ENCODE data around the gene DGAT2.

DGAT2 gene

GRCh38 chr11:75779960-75780359, 11.4 kb downstream of the DGAT2 start:
- Mint-ChIP-seq H3K27me3 (no peaks in the 10 kb centered on the region), H3K4me1 (peaks cover 28% of the 10 kb centered on the region), H3K4me3 (no peak overlapping the region), H3K27ac (no peak overlapping the region), H3K36me3 (no peaks in the 10 kb centered on the region), H3K9me3 (no peaks in the 10 kb centered on the region)
- CTCF ChIA-PET: interaction anchor here (1.6 to 2.2 kb wide), 3 partner anchors 14 to 88 kb away, joined by 4 to 12 read pairs (median 7); no protein-coding TSS in a partner anchor
- no peak for DNase-seq

GRCh38 chr11:75780888-75781287, 12.3 kb downstream of the DGAT2 start:
- Mint-ChIP-seq H3K36me3 (no peaks in the 10 kb centered on the region), H3K4me1 (peaks cover 28% of the 10 kb centered on the region), H3K27me3 (no peaks in the 10 kb centered on the region), H3K4me3 (no peak overlapping the region), H3K9me3 (no peaks in the 10 kb centered on the region), H3K27ac (no peak overlapping the region)
- CTCF ChIA-PET: interaction anchor here (2.2 kb wide), 2 partner anchors 13 to 22 kb away, joined by 7 to 12 read pairs; no protein-coding TSS in a partner anchor
- no peak for DNase-seq

- Mint-ChIP-seq H3K4me3 (no peak overlapping the region), H3K27ac (no peak overlapping the region), H3K9me3 (no peaks in the 10 kb centered on the region), H3K4me1 (peaks cover 28% of the 10 kb centered on the region), H3K36me3 (no peaks in the 10 kb centered on the region), H3K27me3 (no peaks in the 10 kb centered on the region)
- CTCF ChIA-PET: no interaction called here
- no peak for DNase-seq
These were observed 12.7 kb downstream of the DGAT2 start for GRCh38 chr11:75781296-75781695.

GRCh38 chr11:75781831-75782230, 13.3 kb downstream of the DGAT2 start:
- H3K27me3 Mint-ChIP-seq: no peaks in the 10 kb centered on the region
- CTCF ChIA-PET: no interaction called here

GRCh38 chr11:75782540-75783263, 14.1 kb downstream of the DGAT2 start:
- no peak for DNase-seq
- peaks cover 17% of the 10 kb centered on the region for H3K4me1 Mint-ChIP-seq
- no peaks in the 10 kb centered on the region for H3K36me3 Mint-ChIP-seq
- H3K9me3 Mint-ChIP-seq: no peaks in the 10 kb centered on the region
- H3K27ac Mint-ChIP-seq: peak overlapping the region; percentile 42
- H3K4me3 Mint-ChIP-seq: no peak overlapping the region
- H3K27me3 Mint-ChIP-seq: no peaks in the 10 kb centered on the region
- CTCF ChIA-PET: no interaction called here

More at GRCh38 chr11:75781831-75782230, 13.3 kb downstream of the DGAT2 start:
- Mint-ChIP-seq H3K36me3 (no peaks in the 10 kb centered on the region), H3K4me1 (peaks cover 26% of the 10 kb centered on the region), H3K9me3 (no peaks in the 10 kb centered on the region), H3K27ac (no peak overlapping the region), H3K4me3 (no peak overlapping the region)
- DNase-seq: no peak

GRCh38 chr11:75783416-75784084, 15.0 kb downstream of the DGAT2 start:
- Mint-ChIP-seq H3K27ac (no peak overlapping the region), H3K4me3 (no peak overlapping the region), H3K36me3 (no peaks in the 10 kb centered on the region), H3K9me3 (no peaks in the 10 kb centered on the region), H3K4me1 (peaks cover 11% of the 10 kb centered on the region), H3K27me3 (no peaks in the 10 kb centered on the region)
- no peak for DNase-seq
- CTCF ChIA-PET: interaction anchor here (0.8 kb wide), 1 partner anchor 77 kb away, joined by 3 read pairs; no protein-coding TSS in a partner anchor

- Mint-ChIP-seq H3K27ac (no peak overlapping the region), H3K4me1 (peaks cover 11% of the 10 kb centered on the region), H3K27me3 (no peaks in the 10 kb centered on the region), H3K9me3 (no peaks in the 10 kb centered on the region), H3K36me3 (no peaks in the 10 kb centered on the region), H3K4me3 (no peak overlapping the region)
- no peak for DNase-seq
- CTCF ChIA-PET: interaction anchor here (0.8 kb wide), 1 partner anchor 78 kb away, joined by 3 read pairs; no protein-coding TSS in a partner anchor
These were observed 15.5 kb downstream of the DGAT2 start for GRCh38 chr11:75784085-75784478.

- H3K27ac Mint-ChIP-seq: no peak overlapping the region
- no peak for DNase-seq
- no peaks in the 10 kb centered on the region for H3K27me3 Mint-ChIP-seq
- H3K4me1 Mint-ChIP-seq: peaks cover 11% of the 10 kb centered on the region
- H3K36me3 Mint-ChIP-seq: no peaks in the 10 kb centered on the region
- H3K9me3 Mint-ChIP-seq: no peaks in the 10 kb centered on the region
- no peak overlapping the region for H3K4me3 Mint-ChIP-seq
- CTCF ChIA-PET: interaction anchor here (0.8 kb wide), 1 partner anchor 78 kb away, joined by 3 read pairs; no protein-coding TSS in a partner anchor
These were observed 15.9 kb downstream of the DGAT2 start for GRCh38 chr11:75784506-75784905.

- no peak for DNase-seq
- Mint-ChIP-seq H3K4me1 (peaks cover 6% of the 10 kb centered on the region), H3K9me3 (no peaks in the 10 kb centered on the region), H3K27me3 (no peaks in the 10 kb centered on the region), H3K4me3 (no peak overlapping the region), H3K27ac (no peak overlapping the region), H3K36me3 (no peaks in the 10 kb centered on the region)
- CTCF ChIA-PET: no interaction called here
These were observed 16.6 kb downstream of the DGAT2 start for GRCh38 chr11:75785187-75785586.

- Mint-ChIP-seq H3K9me3 (no peaks in the 10 kb centered on the region), H3K27me3 (no peaks in the 10 kb centered on the region), H3K36me3 (no peaks in the 10 kb centered on the region), H3K4me1 (peaks cover 6% of the 10 kb centered on the region), H3K4me3 (no peak overlapping the region), H3K27ac (no peak overlapping the region)
- no peak for DNase-seq
- CTCF ChIA-PET: no interaction called here
These were observed 17.6 kb downstream of the DGAT2 start for GRCh38 chr11:75786101-75786736.

- no peaks in the 10 kb centered on the region for H3K36me3 Mint-ChIP-seq
- no peaks in the 10 kb centered on the region for H3K4me1 Mint-ChIP-seq
- CTCF ChIA-PET: no interaction called here
These were observed 20.9 kb downstream of the DGAT2 start for GRCh38 chr11:75789521-75789920.

GRCh38 chr11:75790986-75791385, 22.4 kb downstream of the DGAT2 start:
- peaks cover 12% of the 10 kb centered on the region for H3K27me3 Mint-ChIP-seq
- no peak for DNase-seq

More at GRCh38 chr11:75789521-75789920, 20.9 kb downstream of the DGAT2 start:
- DNase-seq: no peak
- peaks cover 12% of the 10 kb centered on the region for H3K27me3 Mint-ChIP-seq
- no peak overlapping the region for H3K27ac Mint-ChIP-seq
- no peak overlapping the region for H3K4me3 Mint-ChIP-seq
- no peaks in the 10 kb centered on the region for H3K9me3 Mint-ChIP-seq

GRCh38 chr11:75792127-75792731, 23.7 kb downstream of the DGAT2 start:
- H3K4me3 Mint-ChIP-seq: no peak overlapping the region
- H3K36me3 Mint-ChIP-seq: no peaks in the 10 kb centered on the region
- no peaks in the 10 kb centered on the region for H3K4me1 Mint-ChIP-seq
- peaks cover 12% of the 10 kb centered on the region for H3K27me3 Mint-ChIP-seq
- no peak for DNase-seq
- no peak overlapping the region for H3K27ac Mint-ChIP-seq
- H3K9me3 Mint-ChIP-seq: no peaks in the 10 kb centered on the region
- CTCF ChIA-PET: no interaction called here

More at GRCh38 chr11:75790986-75791385, 22.4 kb downstream of the DGAT2 start:
- H3K4me3 Mint-ChIP-seq: no peak overlapping the region
- no peak overlapping the region for H3K27ac Mint-ChIP-seq
- CTCF ChIA-PET: no interaction called here
- H3K36me3 Mint-ChIP-seq: no peaks in the 10 kb centered on the region
- no peaks in the 10 kb centered on the region for H3K9me3 Mint-ChIP-seq
- H3K4me1 Mint-ChIP-seq: no peaks in the 10 kb centered on the region
